GM21723 (cell line): Measurements from ENCODE around the gene TMEM175.

ENCODE experiments used
- ATAC-seq: cut with Tn5 transposase; IDR thresholded peaks from one replicate; pipeline ENCODE4 v1.9.1; 2021; ENCODE audit warnings: mild to moderate bottlenecking, moderate library complexity; ENCODE audit not compliant: unreplicated experiment

The TMEM175 gene

GRCh38 chr4:957581-958313, 25.5 kb downstream of the TMEM175 start:
- no peak for ATAC-seq

GRCh38 chr4:958314-958665, 26.0 kb downstream of the TMEM175 start:
- ATAC-seq = no peak

GRCh38 chr4:958696-959337, 26.6 kb downstream of the TMEM175 start:
- ATAC-seq = no peak

GRCh38 chr4:959338-960139, 27.3 kb downstream of the TMEM175 start:
- ATAC-seq = no peak

- ATAC-seq = no peak
These were observed 27.9 kb downstream of the TMEM175 start for GRCh38 chr4:960140-960635.

- no peak for ATAC-seq
These were observed 28.5 kb downstream of the TMEM175 start for GRCh38 chr4:960636-961350.

- no peak for ATAC-seq
These were observed 29.3 kb downstream of the TMEM175 start for GRCh38 chr4:961351-962230.

DNA sequence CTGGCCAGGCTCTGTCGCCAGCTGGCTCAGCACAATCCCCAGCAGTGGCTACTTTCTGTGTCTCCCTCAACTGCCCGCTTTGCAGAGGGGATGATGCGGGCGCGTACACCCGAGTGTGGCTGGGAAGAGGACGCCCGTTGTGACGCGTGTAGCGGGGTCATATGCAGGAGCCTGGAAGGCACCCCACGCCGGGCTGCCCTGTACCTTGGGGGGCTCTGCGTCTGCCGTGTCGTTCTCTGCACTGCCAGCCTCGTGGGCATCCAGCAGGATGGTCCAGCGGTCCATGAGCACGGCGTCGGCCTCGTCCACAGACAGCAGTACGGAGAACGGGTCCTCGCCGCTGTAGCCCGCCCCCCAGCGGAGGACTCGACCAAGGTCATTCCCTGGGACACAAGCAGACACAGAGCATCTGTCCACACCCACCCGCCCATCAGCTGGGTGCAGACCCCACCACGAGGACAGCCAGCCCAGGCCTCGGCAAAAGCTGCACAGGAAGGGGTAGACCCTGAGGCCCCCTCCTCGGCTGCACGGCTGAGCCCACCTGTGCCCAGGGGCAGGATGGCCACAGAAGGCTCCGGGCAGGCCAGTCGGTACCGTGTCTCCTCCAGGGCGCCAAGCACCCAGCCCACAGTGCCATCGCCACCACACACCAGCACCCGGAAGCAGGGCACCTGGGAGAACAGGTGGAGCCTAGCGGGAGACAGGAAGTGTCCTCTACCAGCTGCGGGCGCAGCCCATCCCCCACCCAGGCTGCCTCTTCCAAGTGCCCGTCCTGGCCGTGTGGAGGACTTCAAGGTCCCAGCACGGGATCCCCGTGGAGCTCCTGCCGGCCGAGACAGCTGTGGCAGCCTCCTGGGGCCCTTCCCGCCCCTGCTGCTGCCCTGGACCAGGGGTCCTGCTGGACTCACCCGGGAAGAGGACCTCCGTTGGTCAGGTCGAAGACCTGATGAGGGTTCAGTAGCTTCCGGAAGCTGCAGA, 30.3 kb downstream of the TMEM175 start:
- ATAC-seq = no peak

- ATAC-seq = no peak
These were observed 31.3 kb downstream of the TMEM175 start for GRCh38 chr4:963276-964225.

- no peak for ATAC-seq
These were observed 32.2 kb downstream of the TMEM175 start for GRCh38 chr4:964346-965025.

DNA sequence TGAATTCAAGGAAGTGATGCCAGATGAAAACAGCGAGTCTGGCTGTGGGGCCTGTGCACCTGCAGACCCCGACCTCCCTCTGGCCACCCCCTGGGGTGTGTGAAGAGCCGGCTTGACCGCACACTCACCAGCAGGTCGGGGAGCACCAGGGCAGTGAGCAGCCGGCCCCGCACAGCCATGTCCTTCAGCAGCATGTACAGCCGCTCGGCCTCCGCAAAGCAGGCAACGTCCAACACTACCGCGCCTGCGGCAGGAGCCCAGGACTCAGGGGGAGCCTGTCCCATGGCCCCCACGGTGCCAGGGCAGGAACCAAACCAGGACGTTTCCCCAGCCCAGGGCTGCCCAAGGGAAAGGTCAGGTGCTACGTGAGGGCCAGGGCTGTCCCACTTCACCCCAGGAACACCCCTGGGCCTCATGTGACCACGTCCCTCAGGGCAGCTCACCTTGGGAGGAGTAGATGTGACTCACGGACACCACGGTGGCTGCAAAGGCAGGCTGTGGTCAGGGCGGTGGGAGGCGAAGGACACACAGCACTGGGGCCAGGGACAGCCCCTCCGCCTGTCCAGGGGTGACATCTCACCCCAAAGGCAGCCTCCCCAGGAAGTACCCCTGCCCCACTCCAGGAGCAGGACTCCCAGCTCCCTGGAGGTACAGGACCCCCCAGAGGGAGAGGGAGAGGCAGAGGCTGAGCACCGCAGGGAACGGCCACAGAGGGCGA, 32.9 kb downstream of the TMEM175 start:
- no peak for ATAC-seq

- ATAC-seq = no peak
These were observed 33.5 kb downstream of the TMEM175 start for GRCh38 chr4:965766-966134.

- no peak for ATAC-seq
These were observed 34.2 kb downstream of the TMEM175 start for GRCh38 chr4:966266-967112.

DNA sequence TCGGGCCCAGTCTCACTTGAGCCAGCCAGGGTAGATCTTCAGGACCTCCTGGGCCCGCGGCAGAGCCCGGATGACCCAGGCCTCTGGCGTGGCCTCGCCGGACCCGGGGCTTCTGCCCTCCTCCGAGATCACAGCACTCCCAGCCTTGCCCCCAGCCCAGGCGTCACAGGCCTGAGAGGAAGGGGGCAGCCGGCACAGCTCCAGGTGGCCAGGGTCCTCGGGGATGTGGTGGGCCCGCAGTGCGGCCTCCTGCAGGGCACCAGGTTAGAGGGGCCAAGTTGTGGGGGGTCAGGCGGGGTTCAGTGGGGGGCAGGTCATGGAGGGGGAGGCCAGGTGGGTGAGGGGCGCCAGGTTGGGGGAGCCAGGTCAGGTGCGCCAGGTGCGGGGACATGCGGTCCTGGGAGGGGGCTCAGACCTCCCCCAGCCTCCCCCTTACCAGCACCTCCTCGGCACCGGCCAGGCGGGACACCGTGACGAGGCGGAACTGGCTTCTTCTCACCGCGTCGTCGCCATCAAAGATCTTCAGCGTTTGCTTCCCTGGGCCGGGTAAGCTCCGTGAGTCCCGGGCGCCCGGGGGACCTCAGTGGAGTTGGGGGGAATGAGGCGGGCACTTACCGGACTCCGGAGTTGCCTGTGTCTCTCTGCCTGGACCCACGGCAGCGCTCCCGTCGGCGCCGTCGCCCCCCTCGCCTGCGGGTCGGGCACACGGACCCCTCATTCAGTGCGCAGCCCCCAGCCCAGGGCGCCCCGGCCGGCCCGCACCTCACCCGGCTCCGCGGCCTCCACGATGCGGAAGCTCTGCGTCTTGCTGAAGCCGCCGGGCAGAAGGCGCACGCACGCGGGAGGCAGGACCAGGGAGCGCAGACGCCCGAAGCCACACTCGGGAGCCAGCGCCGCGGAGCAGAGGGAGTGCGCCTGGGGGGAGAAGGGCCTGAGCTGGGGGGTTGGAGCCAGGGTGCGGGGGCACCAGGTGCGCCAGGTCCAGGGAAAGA, 35.1 kb downstream of the TMEM175 start:
- ATAC-seq = no peak

DNA sequence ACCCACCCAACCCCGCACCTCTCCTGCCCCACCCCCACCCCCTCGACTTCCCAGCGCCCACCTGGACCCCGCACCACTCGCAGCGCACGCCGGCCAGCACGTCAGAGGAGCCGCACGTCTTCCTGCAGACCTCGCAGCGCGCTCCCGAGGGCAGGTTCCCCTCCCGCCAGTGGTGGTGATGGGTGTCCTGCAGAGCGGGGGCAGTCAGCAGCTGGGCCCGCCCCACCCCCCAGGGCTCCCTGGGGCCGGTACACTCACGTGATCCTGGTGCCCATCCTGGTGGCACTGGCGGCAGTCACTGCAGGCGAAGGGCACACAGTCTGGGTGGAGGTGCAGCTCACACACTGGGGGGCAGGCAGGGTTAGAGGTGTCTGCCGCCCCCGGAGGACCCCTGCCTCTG, 36.0 kb downstream of the TMEM175 start:
- no peak for ATAC-seq
